DND-41 (cell line): ENCODE data around the gene CELSR1.

ENCODE experiments used
- ATAC-seq: fragments of 200-7000 bp; cut with Tn5 transposase; 3 replicates; pipeline ENCODE4 v1.9.1; 2021; ENCODE audit warnings: low read depth; ENCODE audit not compliant: insufficient read depth
- DNase-seq: peaks from one replicate; pipeline ENCODE4 v3.0.0-alpha.2; 2020
- H2AFZ ChIP-seq: 2 replicates; pipeline ENCODE4 v1.6.0; 2012; ENCODE audit warnings: low read depth, low read length
- H3K27ac ChIP-seq: 2 replicates; pipeline ENCODE4 v1.5.1; 2012; ENCODE audit warnings: low read length, inconsistent platforms
- H3K27me3 ChIP-seq: fragments of 200-600 bp; sonication (generic); 2 replicates; pipeline ENCODE4 v1.6.0; 2012; ENCODE audit warnings: low read length, mild to moderate bottlenecking, inconsistent platforms; ENCODE audit not compliant: insufficient read depth, poor library complexity
- H3K36me3 ChIP-seq: 2 replicates; pipeline ENCODE4 v1.5.1; 2012; ENCODE audit warnings: low read length, inconsistent platforms; ENCODE audit not compliant: insufficient read depth
- H3K4me1 ChIP-seq: 2 replicates; pipeline ENCODE4 v1.5.1; 2012; ENCODE audit warnings: mild to moderate bottlenecking, low read length; ENCODE audit not compliant: insufficient read depth
- H3K4me2 ChIP-seq: 2 replicates; pipeline ENCODE4 v1.6.0; 2012; ENCODE audit warnings: mild to moderate bottlenecking, moderate library complexity, low read length, inconsistent platforms; ENCODE audit not compliant: insufficient read depth
- H3K4me3 ChIP-seq, 2 experiments: fragments of 200-600 bp in 1 of 2; shearing (Covaris generic) in 1 of 2; 2 replicates each; pipeline ENCODE4 v1.5.1; 2012 to 2016; ENCODE audit warnings: inconsistent platforms in 2 of 2, low read length in 2 of 2, mild to moderate bottlenecking in 2 of 2, low read depth in 1 of 2, moderate library complexity in 1 of 2
- H3K79me2 ChIP-seq: 2 replicates; pipeline ENCODE4 v1.6.0; 2012; ENCODE audit warnings: low read length, inconsistent platforms; ENCODE audit not compliant: insufficient read depth
- H3K9ac ChIP-seq: 2 replicates; pipeline ENCODE4 v1.6.0; 2012; ENCODE audit warnings: low read depth, mild to moderate bottlenecking, inconsistent platforms, low read length, moderate library complexity
- H3K9me3 ChIP-seq: 2 replicates; pipeline ENCODE4 v1.5.1; 2012; ENCODE audit warnings: low read length, moderate library complexity, mild to moderate bottlenecking, inconsistent platforms; ENCODE audit not compliant: insufficient read depth, severe bottlenecking
- H4K20me1 ChIP-seq: 2 replicates; pipeline ENCODE4 v1.6.0; 2012; ENCODE audit warnings: low read length; ENCODE audit not compliant: insufficient read depth
- CTCF ChIP-seq: IDR thresholded peaks from 2 replicates; pipeline ENCODE4 v1.5.1; 2012; ENCODE audit warnings: borderline replicate concordance, low read length, moderate library complexity, mild to moderate bottlenecking; ENCODE audit not compliant: poor library complexity, severe bottlenecking; ENCODE audit errors: extremely low read depth
- EZH2 ChIP-seq: IDR thresholded peaks from 3 replicates; pipeline ENCODE4 v1.6.1; 2012; ENCODE audit warnings: borderline replicate concordance, low read depth, mild to moderate bottlenecking, moderate library complexity, low read length, inconsistent platforms; ENCODE audit not compliant: severe bottlenecking

The CELSR1 gene

GRCh38 chr22:46312056-46312455 lies 225.4 kb downstream of the CELSR1 start:
- H3K27me3 ChIP-seq = no peaks in the 10 kb centered on the region
- peaks cover 96% of the 10 kb centered on the region for H3K36me3 ChIP-seq
- peaks cover 46% of the 10 kb centered on the region for H4K20me1 ChIP-seq
- ATAC-seq (no peak), DNase-seq (no peak)
- H3K9me3 ChIP-seq = no peaks in the 10 kb centered on the region
- no peak overlapping the region for H3K9ac ChIP-seq
- no peak overlapping the region for H3K4me3 ChIP-seq
- peaks cover 87% of the 10 kb centered on the region for H3K79me2 ChIP-seq
- no peak overlapping the region for H2AFZ ChIP-seq
- TF ChIP-seq EZH2 = no peak
- TF ChIP-seq CTCF = no peak
- H3K4me2 ChIP-seq = no peak overlapping the region
- H3K27ac ChIP-seq = no peak overlapping the region
- peaks cover 4% of the 10 kb centered on the region; the same call in 1 of the 2 replicates for H3K4me1 ChIP-seq
